GM21717 (cell line): ENCODE results near the gene PDZD7.

Source experiments
- ATAC-seq: cut with Tn5 transposase; IDR thresholded peaks from one replicate; pipeline ENCODE4 v1.9.1; 2021; ENCODE audit warnings: mild to moderate bottlenecking, moderate library complexity; ENCODE audit not compliant: unreplicated experiment

The PDZD7 gene

GRCh38 chr10:101061624-101062231 is 30.8 kb upstream of the PDZD7 start, which contains the start of gene KAZALD1:
Gene KAZALD1, plus strand, starts transcription at chr10:101061989. Its CDS starts 604 bp downstream, at chr10:101062593.
- no peak for ATAC-seq

- ATAC-seq = peak; percentile 44
Measured at GRCh38 chr10:101060951-101061623, 30.2 kb upstream of the PDZD7 start.

GRCh38 chr10:101060036-101060950 is 29.4 kb upstream of the PDZD7 start:
- peak; percentile 34 for ATAC-seq

GRCh38 chr10:101056365-101057151 is 25.6 kb upstream of the PDZD7 start:
- no peak for ATAC-seq

GRCh38 chr10:101055411-101055810 is 24.5 kb upstream of the PDZD7 start:
- ATAC-seq = no peak

GRCh38 chr10:101054876-101055275 is 23.9 kb upstream of the PDZD7 start:
- no peak for ATAC-seq

GRCh38 chr10:101054351-101054750 is 23.4 kb upstream of the PDZD7 start:
- no peak for ATAC-seq

- ATAC-seq = no peak
Measured at GRCh38 chr10:101053516-101053915, 22.6 kb upstream of the PDZD7 start.

- no peak for ATAC-seq
Measured at GRCh38 chr10:101052285-101052684, 21.4 kb upstream of the PDZD7 start.

GRCh38 chr10:101050208-101051069 is 19.5 kb upstream of the PDZD7 start:
- no peak for ATAC-seq

GRCh38 chr10:101047961-101048892 is 17.3 kb upstream of the PDZD7 start:
- ATAC-seq = no peak

GRCh38 chr10:101047268-101047667 is 16.3 kb upstream of the PDZD7 start:
- ATAC-seq = no peak

- no peak for ATAC-seq
Measured at GRCh38 chr10:101046332-101047238, 15.7 kb upstream of the PDZD7 start.

GRCh38 chr10:101044117-101044516 is 13.2 kb upstream of the PDZD7 start:
- no peak for ATAC-seq

- ATAC-seq = no peak
Measured at GRCh38 chr10:101043363-101043707, 12.4 kb upstream of the PDZD7 start.

GRCh38 chr10:101042667-101043362 is 11.9 kb upstream of the PDZD7 start:
- ATAC-seq = peak; percentile 94

GRCh38 chr10:101042118-101042517 is 11.2 kb upstream of the PDZD7 start:
- ATAC-seq = no peak
